ENCODE results near the gene SEMA4C. TPM values are rescaled to one million over a fixed set of nuclear protein-coding genes. Genes with fewer than 3 reads are reported as not detected.

Gene SEMA4C
- polyA plus RNA-seq, 2 donors = 13.1 to 14.2 TPM

DNA sequence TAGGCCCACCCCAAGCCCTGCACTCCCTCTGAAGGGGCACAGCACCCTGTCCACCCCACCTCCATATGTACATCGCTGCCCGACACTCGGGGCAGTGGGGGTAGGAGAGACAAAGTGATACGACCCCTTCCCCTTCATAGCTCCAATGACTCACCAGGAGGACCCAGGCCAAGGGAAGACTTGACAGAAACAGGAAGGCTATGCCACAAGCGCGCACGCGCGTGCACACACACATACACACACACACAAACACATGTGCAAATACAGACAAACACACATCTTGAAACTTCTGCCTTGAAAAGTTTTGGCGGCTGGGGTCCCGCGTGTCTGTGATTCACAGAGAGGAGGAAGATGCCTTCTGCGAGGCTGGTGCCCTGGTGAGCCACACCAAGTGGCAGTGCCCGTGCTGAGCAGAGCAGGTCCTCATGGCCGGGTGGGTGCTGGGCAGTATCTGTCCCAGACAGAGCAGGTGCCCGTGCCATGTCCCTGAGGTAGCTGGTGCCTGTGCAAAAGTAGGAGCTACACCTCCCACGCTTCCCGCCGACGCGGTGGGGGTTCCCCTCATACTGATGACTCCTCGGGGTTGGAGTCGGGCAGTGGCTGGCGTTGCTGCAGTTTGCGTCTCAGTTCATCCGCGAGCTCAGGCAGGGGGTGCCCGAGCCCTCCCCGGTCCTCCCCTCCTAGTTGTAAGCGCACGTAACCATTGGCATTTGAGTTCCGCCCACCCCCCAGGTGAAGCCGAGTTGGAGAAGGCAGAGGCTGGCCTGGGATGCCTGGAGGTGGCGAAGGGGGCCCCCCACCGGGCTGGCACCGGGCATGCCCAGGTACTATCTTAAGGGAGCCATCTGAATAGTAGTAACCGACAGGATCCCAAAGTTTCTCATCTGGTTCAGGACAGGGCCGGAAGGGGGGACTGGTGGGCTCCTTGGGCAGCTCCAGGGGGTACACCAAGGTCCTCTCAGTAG lies 9.5 kb downstream of the SEMA4C start:
- Histone ChIP-seq H3K4me3 (ENCODE audit: low read depth in 1 of 2, low read length in 2 of 2) (no peak overlapping the region), H3K4me1 (ENCODE audit: control insufficient read depth in 2 of 2, insufficient read depth in 2 of 2, low read length in 1 of 2) (peaks cover 0 to 4% of the 10 kb centered on the region in 2 donors), H3K36me3 (ENCODE audit: control insufficient read depth in 2 of 2, insufficient read depth in 2 of 2, low read length in 1 of 2) (peaks cover 10 to 44% of the 10 kb centered on the region in 2 donors), H3K9me3 (ENCODE audit: control insufficient read depth in 2 of 2, insufficient read depth in 1 of 2, low read depth in 1 of 2, low read length in 1 of 2) (no peaks in the 10 kb centered on the region), H3K27me3 (ENCODE audit: control insufficient read depth in 1 of 2, insufficient read depth in 2 of 2, low read length in 2 of 2) (no peaks in the 10 kb centered on the region), H3K27ac (ENCODE audit: low read depth in 2 of 2, low read length in 1 of 2) (peak overlapping the region; percentile 38 to 48)
- WGBS, 2 donors = 51 to 64% methylated on average over 38 of the region's 38 CpGs

DNA sequence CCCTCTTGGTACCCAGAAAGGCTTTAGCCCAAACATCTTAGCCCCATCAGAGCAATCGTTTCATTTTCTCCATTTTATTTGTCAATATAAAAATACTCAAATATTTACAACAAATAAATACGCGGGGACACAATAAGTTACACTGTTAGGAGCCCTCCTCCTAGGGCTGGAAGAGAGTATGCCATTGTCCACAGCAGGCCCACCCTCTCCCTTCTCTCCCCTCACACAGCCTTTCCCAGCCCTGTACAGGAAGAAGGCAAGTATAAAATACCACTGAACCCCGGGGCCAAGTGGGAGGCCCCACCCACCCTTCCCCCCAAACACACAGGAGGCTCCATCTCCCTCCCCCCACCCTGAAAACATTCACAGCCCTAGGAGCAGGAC lies 10.2 kb downstream of the SEMA4C start:
- Histone ChIP-seq H3K27ac (ENCODE audit: low read depth in 2 of 2, low read length in 1 of 2) (peak overlapping the region; percentile 55 to 82), H3K4me1 (ENCODE audit: control insufficient read depth in 2 of 2, insufficient read depth in 2 of 2, low read length in 1 of 2) (peaks cover 0 to 4% of the 10 kb centered on the region in 2 donors), H3K36me3 (ENCODE audit: control insufficient read depth in 2 of 2, insufficient read depth in 2 of 2, low read length in 1 of 2) (peaks cover 7 to 37% of the 10 kb centered on the region in 2 donors), H3K27me3 (ENCODE audit: control insufficient read depth in 1 of 2, insufficient read depth in 2 of 2, low read length in 2 of 2) (no peaks in the 10 kb centered on the region), H3K9me3 (ENCODE audit: control insufficient read depth in 2 of 2, insufficient read depth in 1 of 2, low read depth in 1 of 2, low read length in 1 of 2) (no peaks in the 10 kb centered on the region), H3K4me3 (ENCODE audit: low read depth in 1 of 2, low read length in 2 of 2) (no peak overlapping the region)
- 29 to 46% methylated on average over 4 of the region's 4 CpGs for WGBS, 2 donors

DNA sequence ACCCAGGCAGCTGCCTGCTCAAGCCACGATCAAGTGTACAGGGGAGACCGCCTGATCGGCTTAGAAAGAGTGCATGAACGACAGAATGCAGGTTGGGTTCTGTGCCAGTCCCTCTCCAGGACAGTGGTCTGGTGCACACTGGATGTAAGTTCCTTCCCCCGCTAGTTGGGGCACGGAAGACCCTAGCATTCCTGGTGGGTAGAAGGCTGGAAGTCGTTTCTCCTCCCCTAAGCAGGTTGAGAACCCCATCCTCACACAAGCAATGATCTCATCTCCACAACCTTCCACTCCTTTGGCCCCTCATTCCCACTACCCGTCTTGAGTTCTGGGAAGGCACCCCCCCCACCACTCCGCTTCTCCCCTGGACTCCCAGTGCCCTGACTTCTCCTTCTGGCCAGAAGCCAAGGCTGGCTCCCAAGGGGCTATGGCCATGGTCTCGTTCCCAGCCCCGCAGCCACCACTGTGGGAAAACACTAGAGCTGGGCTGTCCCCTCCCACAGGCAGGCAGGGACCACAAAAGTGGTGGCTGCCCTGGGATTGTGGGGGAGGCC lies 10.7 kb downstream of the SEMA4C start:
- no peaks in the 10 kb centered on the region for H3K9me3 ChIP-seq (ENCODE audit: control insufficient read depth in 2 of 2, insufficient read depth in 1 of 2, low read depth in 1 of 2, low read length in 1 of 2)
- H3K27ac ChIP-seq (ENCODE audit: low read depth in 2 of 2, low read length in 1 of 2) = peak overlapping the region; percentile 55 to 82
- 49 to 56% methylated on average over 11 of the region's 11 CpGs for WGBS, 2 donors
- no peaks in the 10 kb centered on the region for H3K27me3 ChIP-seq (ENCODE audit: control insufficient read depth in 1 of 2, insufficient read depth in 2 of 2, low read length in 2 of 2)
- peaks cover 7 to 32% of the 10 kb centered on the region in 2 donors for H3K36me3 ChIP-seq (ENCODE audit: control insufficient read depth in 2 of 2, insufficient read depth in 2 of 2, low read length in 1 of 2)
- peaks cover 0 to 4% of the 10 kb centered on the region in 2 donors for H3K4me1 ChIP-seq (ENCODE audit: control insufficient read depth in 2 of 2, insufficient read depth in 2 of 2, low read length in 1 of 2)
- no peak overlapping the region for H3K4me3 ChIP-seq (ENCODE audit: low read depth in 1 of 2, low read length in 2 of 2)

- Histone ChIP-seq H3K36me3 (ENCODE audit: control insufficient read depth in 2 of 2, insufficient read depth in 2 of 2, low read length in 1 of 2) (peaks cover 7 to 24% of the 10 kb centered on the region in 2 donors), H3K27me3 (ENCODE audit: control insufficient read depth in 1 of 2, insufficient read depth in 2 of 2, low read length in 2 of 2) (no peaks in the 10 kb centered on the region), H3K9me3 (ENCODE audit: control insufficient read depth in 2 of 2, insufficient read depth in 1 of 2, low read depth in 1 of 2, low read length in 1 of 2) (no peaks in the 10 kb centered on the region), H3K27ac (ENCODE audit: low read depth in 2 of 2, low read length in 1 of 2) (peak within 1 kb of the TSS; percentile 84 to 87), H3K4me1 (ENCODE audit: control insufficient read depth in 2 of 2, insufficient read depth in 2 of 2, low read length in 1 of 2) (peaks cover 0 to 4% of the 10 kb centered on the region in 2 donors), H3K4me3 (ENCODE audit: low read depth in 1 of 2, low read length in 2 of 2) (peak within 1 kb of the TSS; percentile 65 to 68)
- WGBS, 2 donors = 0 to 1% methylated on average over 67 to 81 of the region's 81 CpGs
Observed at GRCh38 chr2:96857667-96858372, 12.1 kb downstream of the SEMA4C start, which contains the start of gene ANKRD39. Gene ANKRD39 (minus strand): TSS chr2:96858016. CDS start chr2:96857987, 29 bp downstream.

- WGBS, 2 donors = 13 to 14% methylated on average over 26 to 27 of the region's 27 CpGs
- Histone ChIP-seq H3K36me3 (ENCODE audit: control insufficient read depth in 2 of 2, insufficient read depth in 2 of 2, low read length in 1 of 2) (peaks cover 7 to 24% of the 10 kb centered on the region in 2 donors), H3K4me3 (ENCODE audit: low read depth in 1 of 2, low read length in 2 of 2) (peak overlapping the region; percentile 65 to 68), H3K27ac (ENCODE audit: low read depth in 2 of 2, low read length in 1 of 2) (peak overlapping the region; percentile 84 to 87), H3K4me1 (ENCODE audit: control insufficient read depth in 2 of 2, insufficient read depth in 2 of 2, low read length in 1 of 2) (peaks cover 0 to 4% of the 10 kb centered on the region in 2 donors), H3K9me3 (ENCODE audit: control insufficient read depth in 2 of 2, insufficient read depth in 1 of 2, low read depth in 1 of 2, low read length in 1 of 2) (no peaks in the 10 kb centered on the region), H3K27me3 (ENCODE audit: control insufficient read depth in 1 of 2, insufficient read depth in 2 of 2, low read length in 2 of 2) (no peaks in the 10 kb centered on the region)
Observed at GRCh38 chr2:96856776-96857666, 12.9 kb downstream of the SEMA4C start.

DNA sequence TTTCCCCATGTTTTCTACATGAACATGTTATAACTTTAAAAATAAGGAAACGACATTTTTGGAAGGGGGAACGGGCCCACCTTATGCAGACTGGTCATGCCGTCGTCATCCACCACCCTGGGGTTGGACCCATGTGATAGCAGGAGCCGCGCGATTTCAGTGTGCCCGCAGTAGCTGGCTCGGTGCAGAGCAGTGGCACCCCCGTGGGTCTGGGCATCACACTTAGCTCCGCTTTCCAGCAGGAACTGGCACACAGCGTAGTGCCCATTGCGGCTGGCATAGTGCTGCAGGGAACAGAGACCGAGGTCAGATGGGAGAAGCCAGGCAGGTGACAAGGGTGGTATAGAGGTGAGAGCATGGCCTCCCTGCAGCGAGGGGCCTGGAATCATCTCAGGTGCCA lies 16.6 kb downstream of the SEMA4C start:
- no peak overlapping the region for H3K27ac ChIP-seq (ENCODE audit: low read depth in 2 of 2, low read length in 1 of 2)
- WGBS, 2 donors = 95 to 97% methylated on average over 15 of the region's 15 CpGs
- H3K36me3 ChIP-seq (ENCODE audit: control insufficient read depth in 2 of 2, insufficient read depth in 2 of 2, low read length in 1 of 2) = peaks cover 3 to 7% of the 10 kb centered on the region in 2 donors
- no peaks in the 10 kb centered on the region for H3K27me3 ChIP-seq (ENCODE audit: control insufficient read depth in 1 of 2, insufficient read depth in 2 of 2, low read length in 2 of 2)
- peaks cover 0 to 4% of the 10 kb centered on the region in 2 donors for H3K4me1 ChIP-seq (ENCODE audit: control insufficient read depth in 2 of 2, insufficient read depth in 2 of 2, low read length in 1 of 2)
- no peak overlapping the region for H3K4me3 ChIP-seq (ENCODE audit: low read depth in 1 of 2, low read length in 2 of 2)
- no peaks in the 10 kb centered on the region for H3K9me3 ChIP-seq (ENCODE audit: control insufficient read depth in 2 of 2, insufficient read depth in 1 of 2, low read depth in 1 of 2, low read length in 1 of 2)

DNA sequence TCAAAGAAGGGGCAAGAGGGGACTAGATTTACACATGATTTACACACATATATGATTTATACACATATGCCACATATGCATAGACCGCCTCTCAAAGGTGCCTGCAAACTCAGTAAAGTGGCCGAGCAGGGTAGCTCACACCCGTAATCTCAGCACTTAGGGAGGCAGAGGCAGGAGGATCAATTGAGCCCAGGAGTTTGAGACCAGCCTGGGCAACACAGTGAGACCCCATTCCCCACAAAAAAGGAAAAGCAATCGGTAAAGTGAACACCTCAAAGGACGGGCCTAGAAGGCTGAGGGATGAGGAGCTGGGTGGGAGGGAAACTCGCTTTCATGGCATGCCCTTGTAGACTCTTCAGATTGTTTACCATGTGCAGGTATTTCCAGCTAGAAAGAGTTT lies 17.2 kb downstream of the SEMA4C start:
- peaks cover 3 to 11% of the 10 kb centered on the region in 2 donors for H3K36me3 ChIP-seq (ENCODE audit: control insufficient read depth in 2 of 2, insufficient read depth in 2 of 2, low read length in 1 of 2)
- 95 to 96% methylated on average over 6 of the region's 6 CpGs for WGBS, 2 donors

DNA sequence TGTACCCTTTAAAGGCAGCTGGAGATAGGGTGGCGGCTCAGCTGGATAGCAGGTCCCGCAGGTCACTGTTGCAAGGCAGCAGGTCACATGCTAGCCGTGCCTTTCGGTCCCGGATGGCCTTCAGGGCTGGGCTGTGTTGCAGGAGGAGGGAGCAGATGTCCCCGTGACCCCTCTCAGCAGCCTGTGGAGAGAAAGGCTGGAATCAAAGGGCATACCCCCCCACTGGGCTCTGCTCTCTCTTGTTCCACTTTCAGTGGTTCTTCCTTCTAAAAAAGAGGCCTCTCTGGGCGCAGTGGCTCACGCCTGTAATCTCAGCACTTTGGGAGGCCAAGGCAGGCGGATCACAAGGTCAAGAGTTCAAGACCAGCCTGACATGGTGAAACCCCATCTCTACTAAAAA lies 21.6 kb downstream of the SEMA4C start:
- no peak overlapping the region for H3K4me3 ChIP-seq (ENCODE audit: low read depth in 1 of 2, low read length in 2 of 2)
- no peaks in the 10 kb centered on the region for H3K27me3 ChIP-seq (ENCODE audit: control insufficient read depth in 1 of 2, insufficient read depth in 2 of 2, low read length in 2 of 2)
- 83 to 85% methylated on average over 9 of the region's 9 CpGs for WGBS, 2 donors
- H3K9me3 ChIP-seq (ENCODE audit: control insufficient read depth in 2 of 2, insufficient read depth in 1 of 2, low read depth in 1 of 2, low read length in 1 of 2) = no peaks in the 10 kb centered on the region
- no peak overlapping the region for H3K27ac ChIP-seq (ENCODE audit: low read depth in 2 of 2, low read length in 1 of 2)
- peaks cover 3 to 9% of the 10 kb centered on the region in 2 donors for H3K36me3 ChIP-seq (ENCODE audit: control insufficient read depth in 2 of 2, insufficient read depth in 2 of 2, low read length in 1 of 2)
- no peaks in the 10 kb centered on the region for H3K4me1 ChIP-seq (ENCODE audit: control insufficient read depth in 2 of 2, insufficient read depth in 2 of 2, low read length in 1 of 2)

More for the DNA sequence above, 17.2 kb downstream of the SEMA4C start:
- H3K9me3 ChIP-seq (ENCODE audit: control insufficient read depth in 2 of 2, insufficient read depth in 1 of 2, low read depth in 1 of 2, low read length in 1 of 2) = no peaks in the 10 kb centered on the region
- no peak overlapping the region for H3K27ac ChIP-seq (ENCODE audit: low read depth in 2 of 2, low read length in 1 of 2)
- no peaks in the 10 kb centered on the region for H3K27me3 ChIP-seq (ENCODE audit: control insufficient read depth in 1 of 2, insufficient read depth in 2 of 2, low read length in 2 of 2)
- no peak overlapping the region for H3K4me3 ChIP-seq (ENCODE audit: low read depth in 1 of 2, low read length in 2 of 2)
- H3K4me1 ChIP-seq (ENCODE audit: control insufficient read depth in 2 of 2, insufficient read depth in 2 of 2, low read length in 1 of 2) = peaks cover 0 to 4% of the 10 kb centered on the region in 2 donors

Measured in esophagus (tissue), 2 donors.